Upper lobe of right lung (tissue), 1 donor: ENCODE data around the gene ANKRD13A. TPM values are rescaled to one million over a fixed set of nuclear protein-coding genes. Genes with fewer than 3 reads are reported as not detected.

Experiments
- ATAC-seq: fragments of 200-7000 bp; cut with Tn5 transposase; one replicate; pipeline ENCODE4 v1.9.1; 2020; ENCODE audit warnings: mild to moderate bottlenecking, moderate library complexity
- DNase-seq: peaks from one replicate; pipeline ENCODE4 v3.0.0-alpha.2; 2020
- H3K27ac ChIP-seq: fragments of 200-600 bp; one replicate; pipeline ENCODE4 v1.8.0; 2022
- H3K27me3 ChIP-seq: fragments of 200-600 bp; one replicate; pipeline ENCODE4 v1.8.0; 2022; ENCODE audit warnings: mild to moderate bottlenecking
- H3K36me3 ChIP-seq: fragments of 200-600 bp; one replicate; pipeline ENCODE4 v1.8.0; 2022
- H3K4me1 ChIP-seq: fragments of 200-600 bp; one replicate; pipeline ENCODE4 v1.8.0; 2022
- H3K4me3 ChIP-seq: fragments of 200-600 bp; one replicate; pipeline ENCODE4 v1.8.0; 2022; ENCODE audit warnings: mild to moderate bottlenecking
- H3K9me3 ChIP-seq: fragments of 200-600 bp; one replicate; pipeline ENCODE4 v1.8.0; 2022
- CTCF ChIP-seq: fragments of 200-600 bp; IDR thresholded peaks from one replicate; pipeline ENCODE4 v1.8.0; 2022; ENCODE audit warnings: antibody characterized with exemption
- intact Hi-C: fragments of 100-400 bp; cut with DNase I; formaldehyde crosslinking; loops from one replicate; pipeline ENCODE4 v1.11.0; 2022
- total RNA-seq: library from RNA; stranded (reverse); fragmentation: NEBNext Ultra II Directional; extraction: Animal tissue kit (Norgen Biotek cat#: 25700); gene quantifications from one replicate; pipeline ENCODE4 v1.2.1, GENCODE V29; 2021
- donor health status: DM: no; HTN: yes; CAD: no; lungs with severe emphysema.

Gene ANKRD13A
- total RNA-seq, 1 donor from 2014 or later, result 54.0 TPM

- ATAC-seq (no peak), DNase-seq (no peak)
- intact Hi-C loops, result no loop called here
- Histone ChIP-seq H3K27ac (no peak overlapping the region), H3K4me1 (peaks cover 15% of the 10 kb centered on the region), H3K9me3 (no peaks in the 10 kb centered on the region), H3K27me3 (no peaks in the 10 kb centered on the region), H3K36me3 (peaks cover 99% of the 10 kb centered on the region), H3K4me3 (no peak overlapping the region)
- no peak for TF ChIP-seq CTCF
These were observed 46.4 kb upstream of the ANKRD13A start for GRCh38 chr12:109952873-109953272.

GRCh38 chr12:109953656-109954055, 45.6 kb upstream of the ANKRD13A start:
- Histone ChIP-seq H3K36me3 (peaks cover 99% of the 10 kb centered on the region), H3K9me3 (no peaks in the 10 kb centered on the region), H3K4me1 (peaks cover 7% of the 10 kb centered on the region), H3K27ac (no peak overlapping the region), H3K27me3 (no peaks in the 10 kb centered on the region), H3K4me3 (no peak overlapping the region)
- no peak for TF ChIP-seq CTCF
- intact Hi-C loops, result no loop called here
- ATAC-seq, result no peak
- DNase-seq, result no peak

GRCh38 chr12:109958374-109958773, 40.9 kb upstream of the ANKRD13A start:
- TF ChIP-seq CTCF, result no peak
- H3K27ac ChIP-seq, result no peak overlapping the region
- no peaks in the 10 kb centered on the region for H3K27me3 ChIP-seq
- H3K4me3 ChIP-seq, result no peak overlapping the region
- no peaks in the 10 kb centered on the region for H3K9me3 ChIP-seq
- intact Hi-C loops, result no loop called here
- no peak for DNase-seq
- ATAC-seq, result no peak
- no peaks in the 10 kb centered on the region for H3K4me1 ChIP-seq
- H3K36me3 ChIP-seq, result peaks cover 96% of the 10 kb centered on the region

GRCh38 chr12:109959411-109960093, 39.7 kb upstream of the ANKRD13A start:
- H3K36me3 ChIP-seq, result peaks cover 94% of the 10 kb centered on the region
- TF ChIP-seq CTCF, result no peak

GRCh38 chr12:109961201-109961600, 38.0 kb upstream of the ANKRD13A start:
- no peak for ATAC-seq
- intact Hi-C loops, result no loop called here
- Histone ChIP-seq H3K4me1 (peaks cover 4% of the 10 kb centered on the region), H3K4me3 (no peak overlapping the region), H3K9me3 (no peaks in the 10 kb centered on the region), H3K27ac (no peak overlapping the region), H3K36me3 (peaks cover 89% of the 10 kb centered on the region), H3K27me3 (no peaks in the 10 kb centered on the region)
- TF ChIP-seq CTCF, result no peak
- DNase-seq, result no peak

More at GRCh38 chr12:109959411-109960093, 39.7 kb upstream of the ANKRD13A start:
- no peak for ATAC-seq
- intact Hi-C loops, result no loop called here
- Histone ChIP-seq H3K27me3 (no peaks in the 10 kb centered on the region), H3K9me3 (no peaks in the 10 kb centered on the region), H3K4me1 (peaks cover 4% of the 10 kb centered on the region), H3K27ac (no peak overlapping the region), H3K4me3 (no peak overlapping the region)
- no peak for DNase-seq

GRCh38 chr12:109961612-109962011, 37.6 kb upstream of the ANKRD13A start:
- Histone ChIP-seq H3K4me3 (no peak overlapping the region), H3K27me3 (no peaks in the 10 kb centered on the region), H3K27ac (no peak overlapping the region), H3K9me3 (no peaks in the 10 kb centered on the region), H3K36me3 (peaks cover 86% of the 10 kb centered on the region), H3K4me1 (peaks cover 4% of the 10 kb centered on the region)
- ATAC-seq (no peak), DNase-seq (no peak)
- intact Hi-C loops, result no loop called here
- TF ChIP-seq CTCF, result no peak
